Midbrain (tissue), 1 donor: ENCODE data around the gene OR13C5.
"Not testable (repeated sequence)": the region's sequence is repeated elsewhere in the genome, so short reads cannot be mapped to it uniquely, and the experiment has no call there.

Source experiments
- DNase-seq: peaks from one replicate; lab custom pipeline; 2025; lab: John Stamatoyannopoulos, UW

OR13C5 gene

GRCh38 chr9:104599313-104599712 lies at the start of gene OR13C5:
TSS of gene OR13C5 (minus strand) at chr9:104599413. CDS start at chr9:104599413, 0 bp downstream.
- not testable (repeated sequence) for DNase-seq

- DNase-seq, result no peak
Measured at GRCh38 chr9:104635456-104635855, 36.2 kb upstream of the OR13C5 start.

DNA sequence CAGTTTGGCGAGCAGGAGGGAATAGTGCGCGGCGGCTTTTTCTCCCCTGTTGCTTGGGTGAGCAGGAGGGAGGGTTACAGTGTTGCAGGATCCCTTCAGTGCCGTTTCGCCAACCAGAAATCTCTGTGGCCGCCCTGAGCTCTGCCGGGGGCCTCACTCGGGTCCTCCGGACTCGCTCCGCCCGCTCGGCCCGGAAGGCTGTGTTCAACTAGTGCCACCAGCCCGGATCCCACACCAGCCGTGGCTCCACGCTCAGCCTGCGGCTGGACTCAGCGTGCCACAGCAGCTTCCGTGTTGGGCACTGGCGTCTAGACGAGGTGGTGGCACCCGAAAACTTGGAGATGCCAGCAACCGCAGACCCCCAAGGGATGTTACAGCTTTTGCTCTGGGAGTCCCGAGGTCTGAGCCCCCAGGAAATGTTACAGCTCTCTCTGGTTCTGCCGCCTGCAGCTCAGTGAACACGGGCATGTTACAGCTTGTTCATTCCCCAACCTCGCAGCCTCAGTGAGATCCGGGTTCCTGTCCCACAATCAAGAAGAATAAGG lies 34.8 kb upstream of the OR13C5 start:
- no peak for DNase-seq

GRCh38 chr9:104625964-104626363 lies 26.8 kb upstream of the OR13C5 start:
- not testable (repeated sequence) for DNase-seq

DNA sequence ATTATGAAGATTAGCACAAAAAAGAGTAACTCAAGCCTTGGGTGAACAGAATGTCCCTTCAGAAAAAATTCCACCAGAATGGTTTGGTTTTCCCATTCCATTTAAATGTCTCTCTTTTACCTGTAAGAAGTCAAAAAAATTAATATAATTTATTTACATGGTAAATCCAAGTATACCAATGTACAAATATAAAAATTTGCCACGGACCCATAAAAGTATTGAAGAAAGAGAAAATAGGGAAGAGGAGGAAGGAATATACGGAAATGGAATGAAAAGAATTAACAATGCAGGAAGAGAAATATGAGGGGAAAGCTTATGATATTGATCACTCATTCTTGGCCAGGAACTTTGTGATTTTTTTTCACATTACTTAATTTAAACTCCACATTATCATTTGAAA lies 18.9 kb upstream of the OR13C5 start, which contains the start of gene OR13C9:
TSS of gene OR13C9 (minus strand) at position 101 of the 400 bp plus-strand sequence. CDS start at position 101, 0 bp downstream.
- DNase-seq, result no peak

GRCh38 chr9:104617418-104617817 lies 18.2 kb upstream of the OR13C5 start:
- no peak for DNase-seq

- DNase-seq, result no peak
Measured at GRCh38 chr9:104611213-104611612, 12.0 kb upstream of the OR13C5 start.

- no peak for DNase-seq
Measured at GRCh38 chr9:104608336-104608735, 9.1 kb upstream of the OR13C5 start.

DNA sequence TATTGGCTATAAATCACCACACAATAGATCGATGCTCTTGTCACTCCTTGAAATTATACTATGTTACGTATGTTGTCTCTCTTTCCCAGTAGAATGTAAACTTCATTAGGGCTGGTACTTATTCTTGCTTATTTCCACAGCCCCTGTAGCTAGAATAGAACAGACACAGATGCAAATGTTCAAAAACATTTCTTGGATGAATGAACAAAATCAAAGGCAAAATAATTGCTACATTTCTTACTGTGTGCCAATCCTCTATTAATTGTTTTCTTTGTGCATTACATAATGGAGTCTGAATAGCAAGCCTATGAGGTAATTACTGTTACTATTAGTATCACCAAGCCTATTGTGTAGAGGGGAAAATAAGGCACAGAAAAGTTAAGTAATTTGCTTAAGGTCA lies 6.9 kb upstream of the OR13C5 start:
- DNase-seq, result no peak

- DNase-seq, result not testable (repeated sequence)
Measured at GRCh38 chr9:104605527-104605926, 6.3 kb upstream of the OR13C5 start, which contains the start of gene OR13C2. TSS of gene OR13C2 (minus strand) at chr9:104605627. CDS start at chr9:104605627, 0 bp downstream.

DNA sequence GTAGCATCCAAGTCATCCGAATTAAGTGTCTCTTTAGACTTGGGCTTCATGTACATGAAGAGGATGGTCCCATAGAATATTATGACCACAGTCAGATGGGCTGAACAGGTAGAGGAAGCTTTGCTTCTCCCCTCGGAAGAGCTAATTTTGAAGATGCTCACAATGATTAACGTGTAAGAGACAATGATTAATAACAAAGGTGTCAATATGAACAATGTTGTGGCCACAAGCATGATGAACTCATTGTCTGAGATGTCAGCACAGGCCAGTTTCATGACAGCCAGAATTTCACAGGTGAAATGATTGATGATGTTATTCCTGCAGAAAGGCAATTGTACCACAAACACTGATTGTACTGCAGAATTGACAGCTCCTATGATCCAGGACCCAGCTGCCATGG lies 5.6 kb upstream of the OR13C5 start:
- DNase-seq, result no peak

DNA sequence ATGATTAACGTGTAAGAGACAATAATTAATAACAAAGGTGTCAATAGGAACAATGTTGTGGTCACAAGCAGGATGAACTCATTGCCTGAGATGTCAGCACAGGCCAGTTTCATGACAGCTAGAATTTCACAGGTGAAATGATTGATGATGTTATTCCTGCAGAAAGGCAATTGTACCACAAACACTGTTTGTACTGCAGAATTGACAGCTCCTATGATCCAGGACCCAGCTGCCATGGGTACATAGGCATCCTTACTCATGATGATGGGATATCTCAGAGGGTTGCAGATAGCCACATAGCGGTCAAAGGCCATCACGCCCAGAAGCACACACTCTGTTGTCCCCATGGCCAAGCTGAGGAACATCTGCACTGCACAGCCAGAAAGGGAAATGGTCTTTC lies 464 bp downstream of the OR13C5 start:
- DNase-seq, result not testable (repeated sequence)

DNA sequence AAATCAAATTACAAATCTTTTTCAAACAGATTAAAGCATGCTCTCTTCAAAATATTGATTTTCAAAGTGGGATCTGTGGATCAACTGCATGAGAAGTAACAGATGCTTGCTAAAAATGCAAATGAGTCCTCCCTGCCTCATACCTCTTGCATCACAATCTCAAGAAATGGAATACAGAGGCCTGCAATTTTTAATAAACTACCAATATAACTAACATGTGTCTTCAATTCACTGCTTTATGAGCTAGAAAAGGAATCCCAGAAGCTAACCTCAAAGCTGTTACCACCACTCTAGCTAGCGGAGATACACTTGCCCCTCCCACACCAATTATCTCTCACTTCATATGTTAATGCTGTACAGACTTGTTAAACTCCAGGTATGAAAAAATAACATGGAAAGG lies 9.6 kb downstream of the OR13C5 start:
- no peak for DNase-seq

GRCh38 chr9:104586496-104587180 lies 12.6 kb downstream of the OR13C5 start:
- no peak for DNase-seq

DNA sequence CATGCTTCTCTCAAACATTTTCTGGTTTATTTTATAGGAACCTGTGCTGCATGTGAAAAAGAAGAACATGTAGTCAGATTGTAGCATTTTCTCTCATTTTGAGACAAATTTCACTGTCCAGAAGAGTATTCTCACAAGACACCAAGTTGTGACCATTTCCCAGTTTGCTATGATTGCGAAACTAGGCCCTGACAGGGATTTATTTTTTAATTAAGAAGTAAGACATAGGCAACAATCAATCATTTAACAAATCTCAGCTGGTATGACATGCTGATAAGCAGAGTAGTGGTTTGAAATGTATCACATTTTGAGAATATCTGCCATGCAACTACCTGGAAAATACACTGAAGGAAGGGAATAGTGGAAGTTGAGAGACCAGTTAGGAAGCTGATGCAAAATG lies 18.7 kb downstream of the OR13C5 start:
- no peak for DNase-seq

- no peak for DNase-seq
Measured at GRCh38 chr9:104577263-104577662, 21.9 kb downstream of the OR13C5 start.

GRCh38 chr9:104575456-104575855 lies 23.8 kb downstream of the OR13C5 start:
- no peak for DNase-seq

GRCh38 chr9:104572612-104573011 lies 26.6 kb downstream of the OR13C5 start:
- DNase-seq, result no peak

DNA sequence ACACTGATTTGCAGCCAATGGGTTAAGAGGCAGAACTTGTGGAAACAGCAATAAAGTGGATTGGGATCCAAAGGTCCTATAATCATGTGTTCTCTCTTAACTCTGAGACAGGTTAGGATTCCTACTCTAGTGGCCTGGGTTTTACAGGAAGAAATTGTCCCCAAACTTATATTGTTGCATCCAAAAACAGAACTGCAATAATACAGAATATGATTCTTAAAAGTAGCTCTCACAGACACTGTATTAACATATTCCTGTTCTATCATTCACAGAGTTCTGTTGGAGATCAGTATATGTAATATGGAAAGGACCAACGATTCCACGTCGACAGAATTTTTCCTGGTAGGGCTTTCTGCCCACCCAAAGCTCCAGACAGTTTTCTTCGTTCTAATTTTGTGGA lies 30.3 kb downstream of the OR13C5 start, which contains the start of gene OR13C8:
TSS of gene OR13C8 (plus strand) at position 301 of the 400 bp plus-strand sequence. CDS start at position 301, 0 bp downstream.
- no peak for DNase-seq

DNA sequence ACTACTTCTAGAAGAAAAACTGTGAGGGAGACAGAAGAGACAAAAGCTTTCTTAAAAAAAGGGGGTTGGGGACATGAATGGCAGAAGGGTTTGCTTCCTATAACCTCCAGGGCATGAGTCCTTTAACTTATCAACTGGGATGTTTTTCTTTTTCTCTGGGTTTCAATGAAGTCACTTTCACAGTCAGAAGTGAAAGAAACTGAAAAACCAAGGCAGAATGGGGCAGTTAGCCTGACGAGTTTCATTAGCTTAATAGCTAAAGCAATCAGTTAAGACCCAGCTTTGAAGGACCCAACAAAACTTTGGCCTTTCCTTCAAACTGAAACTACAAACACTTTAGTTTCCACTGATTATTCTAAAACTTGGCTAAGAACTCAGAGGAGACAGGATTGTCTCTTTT lies 34.9 kb downstream of the OR13C5 start:
- DNase-seq, result no peak

DNA sequence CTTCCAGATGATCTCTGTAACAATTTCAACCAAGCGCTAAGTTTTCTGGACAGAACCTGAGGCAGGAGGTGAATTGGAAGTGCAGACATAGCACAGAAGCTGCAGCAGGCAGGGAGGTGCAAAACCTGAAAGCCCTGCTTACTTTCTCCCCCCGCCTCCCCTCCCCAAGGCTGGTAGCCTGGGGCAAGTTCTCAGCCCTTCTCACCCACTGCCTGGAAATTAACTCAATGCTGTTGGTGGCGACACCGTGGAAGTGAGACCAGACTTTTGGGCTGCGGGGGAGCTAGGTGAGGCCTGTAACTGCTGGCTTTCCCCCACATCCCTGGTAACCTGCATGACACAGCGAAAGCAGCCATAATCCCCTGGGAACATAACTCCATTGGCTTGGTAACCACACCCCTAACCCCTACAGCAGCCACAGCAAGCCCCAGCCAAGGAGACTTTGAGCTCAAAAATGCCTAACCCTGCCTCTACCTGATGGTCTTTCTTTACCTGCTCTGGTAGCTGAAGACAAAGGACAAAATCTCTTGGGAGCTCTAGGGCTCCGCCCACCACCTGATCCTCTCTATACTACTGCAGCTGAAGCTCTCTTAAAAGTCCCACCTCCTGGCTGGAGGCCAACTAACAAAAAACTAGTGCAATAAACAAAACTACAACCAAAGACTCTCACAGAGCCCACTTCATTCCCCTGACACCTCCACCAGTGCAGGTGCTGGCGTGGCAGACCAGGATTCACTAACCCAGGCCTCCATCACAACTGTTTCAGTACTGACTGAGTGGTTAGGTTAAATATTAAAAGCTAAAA lies 42.2 kb downstream of the OR13C5 start:
- no peak for DNase-seq

DNA sequence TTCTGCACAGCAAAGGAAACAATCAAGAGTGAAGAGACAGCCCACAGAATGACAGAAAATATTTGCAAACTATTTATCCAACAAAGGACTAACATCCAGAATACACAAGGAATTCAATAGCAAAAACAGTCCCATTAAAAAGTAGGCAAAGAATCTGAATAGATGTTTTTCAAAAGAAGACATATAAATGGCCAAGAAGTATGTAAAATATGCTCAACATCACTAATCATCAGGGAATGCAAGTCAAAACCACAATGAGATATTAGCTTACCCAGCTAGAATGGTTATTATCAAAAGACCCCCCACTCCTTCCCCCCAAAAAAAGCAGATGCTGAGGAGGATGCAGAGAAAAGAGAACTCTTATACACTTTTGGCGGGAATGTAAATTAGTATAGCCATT lies 43.7 kb downstream of the OR13C5 start:
- DNase-seq, result no peak

DNA sequence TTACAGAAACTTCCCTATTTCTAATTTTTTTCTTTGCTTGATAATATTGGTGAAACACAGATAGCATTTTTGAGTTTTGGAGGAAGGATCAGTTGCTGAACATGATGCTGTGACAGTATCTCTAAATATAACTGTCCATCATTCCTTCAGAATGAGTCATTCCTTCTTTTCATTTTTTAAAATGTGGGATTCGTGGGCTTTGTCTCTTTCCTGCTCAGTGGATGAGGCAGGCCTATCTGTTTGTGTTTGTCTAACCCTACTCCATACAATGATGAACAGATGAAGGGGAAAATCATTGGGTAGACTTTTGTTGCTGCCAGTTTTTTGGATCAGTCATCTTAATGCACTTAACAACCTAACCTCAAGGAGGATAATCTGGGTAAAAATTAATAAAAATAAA lies 46.0 kb downstream of the OR13C5 start:
- no peak for DNase-seq
